Colonic mucosa (tissue), 4 donors: ENCODE results near the gene TAF10. TPM values are rescaled to one million over a fixed set of nuclear protein-coding genes. Genes with fewer than 3 reads are reported as not detected.
A peak's percentile ranks its signal among the peaks of the same experiment; 100 is the strongest.

Experiments used
- DNase-seq: peaks from one replicate; pipeline ENCODE4 v3.0.0-alpha.2; 2020
- H3K27ac ChIP-seq: fragments of 200-600 bp; one replicate; pipeline ENCODE4 v1.8.0; 2021
- H3K27me3 ChIP-seq: fragments of 200-600 bp; one replicate; pipeline ENCODE4 v1.8.0; 2021
- H3K36me3 ChIP-seq: fragments of 200-600 bp; one replicate; pipeline ENCODE4 v1.8.0; 2021
- H3K4me1 ChIP-seq: fragments of 200-600 bp; one replicate; pipeline ENCODE4 v1.8.0; 2021; ENCODE audit warnings: mild to moderate bottlenecking
- H3K4me3 ChIP-seq: fragments of 200-600 bp; one replicate; pipeline ENCODE4 v1.8.0; 2021
- H3K9ac ChIP-seq, 2 donors: one replicate each; pipeline ENCODE4 v1.7.0; 2013; ENCODE audit warnings: control low read depth in 2 of 2, low read depth in 2 of 2, low read length in 2 of 2
- H3K9me3 ChIP-seq: fragments of 200-600 bp; one replicate; pipeline ENCODE4 v1.8.0; 2021
- intact Hi-C: fragments of 100-400 bp; cut with DNase I; formaldehyde crosslinking; loops from one replicate; pipeline ENCODE4 v1.14.1; 2022
- total RNA-seq, 2 donors: library from RNA; stranded (reverse); fragmentation: NEBNext Ultra II Directional in 1 of 2; extraction: Animal tissue kit (Norgen Biotek cat#: 25700) in 1 of 2; gene quantifications; one replicate each; pipeline ENCODE4 v1.2.1, GENCODE V29; 2021
- TF ChIP-seq, protein P1 (sequence below): fragments of 200-600 bp; IDR thresholded peaks from one replicate; pipeline ENCODE4 v1.8.0; 2022; ENCODE audit warnings: antibody characterized with exemption, mild to moderate bottlenecking
- donor health status: healthy.
- donor health status: DM: no; HTN: no; CAD: no.
- donor health status: DM: no; HTN: no; CAD: no.

TAF10 gene
- total RNA-seq, 2 donors from 2014 or later: 123 to 142 TPM

- Histone ChIP-seq H3K4me3 (no peak overlapping the region), H3K36me3 (no peaks in the 10 kb centered on the region), H3K27ac (peak overlapping the region; percentile 64), H3K27me3 (no peaks in the 10 kb centered on the region), H3K4me1 (peaks cover 3% of the 10 kb centered on the region), H3K9me3 (no peaks in the 10 kb centered on the region), H3K9ac (no peak overlapping the region)
- TF ChIP-seq, protein P1, sequence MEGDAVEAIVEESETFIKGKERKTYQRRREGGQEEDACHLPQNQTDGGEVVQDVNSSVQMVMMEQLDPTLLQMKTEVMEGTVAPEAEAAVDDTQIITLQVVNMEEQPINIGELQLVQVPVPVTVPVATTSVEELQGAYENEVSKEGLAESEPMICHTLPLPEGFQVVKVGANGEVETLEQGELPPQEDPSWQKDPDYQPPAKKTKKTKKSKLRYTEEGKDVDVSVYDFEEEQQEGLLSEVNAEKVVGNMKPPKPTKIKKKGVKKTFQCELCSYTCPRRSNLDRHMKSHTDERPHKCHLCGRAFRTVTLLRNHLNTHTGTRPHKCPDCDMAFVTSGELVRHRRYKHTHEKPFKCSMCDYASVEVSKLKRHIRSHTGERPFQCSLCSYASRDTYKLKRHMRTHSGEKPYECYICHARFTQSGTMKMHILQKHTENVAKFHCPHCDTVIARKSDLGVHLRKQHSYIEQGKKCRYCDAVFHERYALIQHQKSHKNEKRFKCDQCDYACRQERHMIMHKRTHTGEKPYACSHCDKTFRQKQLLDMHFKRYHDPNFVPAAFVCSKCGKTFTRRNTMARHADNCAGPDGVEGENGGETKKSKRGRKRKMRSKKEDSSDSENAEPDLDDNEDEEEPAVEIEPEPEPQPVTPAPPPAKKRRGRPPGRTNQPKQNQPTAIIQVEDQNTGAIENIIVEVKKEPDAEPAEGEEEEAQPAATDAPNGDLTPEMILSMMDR: no peak
- no peak for DNase-seq
- intact Hi-C loops: loop anchor here (5.0 kb wide), 1 partner anchor 34 kb away; the partner anchor contains the start of gene MRPL17
These were observed 35.8 kb upstream of the TAF10 start for GRCh38 chr11:6647836-6648235.

- Histone ChIP-seq H3K4me1 (peaks cover 3% of the 10 kb centered on the region), H3K9me3 (no peaks in the 10 kb centered on the region), H3K9ac (peak overlapping the region in 1 of 2 donors; percentile 44), H3K36me3 (no peaks in the 10 kb centered on the region), H3K27ac (peak overlapping the region; percentile 64), H3K4me3 (no peak overlapping the region), H3K27me3 (no peaks in the 10 kb centered on the region)
- TF ChIP-seq, protein P1: no peak
- peak; percentile 34 for DNase-seq
- intact Hi-C loops: loop anchor here (5.0 kb wide), 1 partner anchor 35 kb away; the partner anchor contains the start of gene MRPL17
These were observed 35.1 kb upstream of the TAF10 start for GRCh38 chr11:6646918-6647679.

DNA sequence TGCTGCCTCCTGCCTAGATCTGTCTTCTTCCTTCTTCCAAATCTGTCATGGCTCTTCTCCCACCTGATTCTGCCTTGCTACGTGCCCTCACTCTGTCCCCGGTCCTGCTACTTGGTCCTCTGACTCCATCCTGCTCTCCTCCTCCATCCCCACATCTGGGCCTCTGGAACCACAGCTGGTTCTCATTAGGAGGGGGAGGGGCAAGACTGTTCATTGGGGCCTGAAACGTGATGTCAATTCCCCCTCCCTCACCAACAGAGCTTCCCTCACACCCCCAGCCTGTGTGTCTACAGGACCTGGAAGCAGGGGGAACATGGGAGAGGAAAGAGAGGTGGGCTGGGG is 34.5 kb upstream of the TAF10 start:
- Histone ChIP-seq H3K27me3 (no peaks in the 10 kb centered on the region), H3K9me3 (no peaks in the 10 kb centered on the region), H3K36me3 (no peaks in the 10 kb centered on the region), H3K27ac (peak overlapping the region; percentile 64), H3K4me3 (no peak overlapping the region), H3K9ac (peak overlapping the region in 1 of 2 donors; percentile 44), H3K4me1 (peaks cover 3% of the 10 kb centered on the region)
- TF ChIP-seq, protein P1: no peak
- intact Hi-C loops: loop anchor here (5.0 kb wide), 1 partner anchor 36 kb away; the partner anchor contains the start of gene MRPL17
- DNase-seq: peak; percentile 40

- TF ChIP-seq, protein P1: no peak
- Histone ChIP-seq H3K9ac (peak overlapping the region in 1 of 2 donors; percentile 17), H3K36me3 (no peaks in the 10 kb centered on the region), H3K4me3 (no peak overlapping the region), H3K27ac (peak overlapping the region; percentile 64), H3K4me1 (peaks cover 3% of the 10 kb centered on the region), H3K9me3 (no peaks in the 10 kb centered on the region), H3K27me3 (no peaks in the 10 kb centered on the region)
- intact Hi-C loops: loop anchor here (5.0 kb wide), 1 partner anchor 36 kb away; the partner anchor contains the start of gene MRPL17
- no peak for DNase-seq
These were observed 34.1 kb upstream of the TAF10 start for GRCh38 chr11:6646071-6646470.

DNA sequence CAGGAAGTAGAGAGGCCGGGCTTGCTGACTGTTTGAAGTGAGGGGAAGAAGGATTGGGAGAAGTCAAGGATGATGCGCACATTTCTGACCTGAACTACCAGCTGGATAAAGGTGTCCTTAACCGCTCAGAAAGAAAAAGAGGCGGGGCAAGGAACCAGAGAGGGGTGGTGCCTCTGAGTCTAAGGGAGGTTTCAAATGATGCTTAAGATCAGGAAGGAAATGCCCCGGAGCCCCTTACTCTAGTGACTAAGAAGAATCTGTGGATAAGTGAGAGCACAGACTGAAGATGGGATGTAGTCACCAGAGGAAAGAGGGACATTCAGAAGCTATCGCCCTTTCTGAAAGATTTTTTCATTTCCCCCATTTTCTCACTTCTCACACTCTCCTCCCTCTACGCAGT is 30.9 kb upstream of the TAF10 start:
- Histone ChIP-seq H3K9ac (no peak overlapping the region), H3K27me3 (no peaks in the 10 kb centered on the region), H3K4me3 (no peak overlapping the region), H3K27ac (no peak overlapping the region), H3K36me3 (no peaks in the 10 kb centered on the region), H3K4me1 (peaks cover 3% of the 10 kb centered on the region), H3K9me3 (no peaks in the 10 kb centered on the region)
- DNase-seq: no peak
- intact Hi-C loops: no loop called here
- TF ChIP-seq, protein P1: no peak
